Fibroblast of gingiva (primary cell): Measurements from ENCODE around the gene BCL7B.
"Not testable (repeated sequence)": the region's sequence is repeated elsewhere in the genome, so short reads cannot be mapped to it uniquely, and the experiment has no call there.

ENCODE experiments used
- DNase-seq: peaks from one replicate; pipeline ENCODE4 v3.0.0-alpha.2; 2011; ENCODE audit warnings: low read depth

BCL7B gene

GRCh38 chr7:73557397-73558257 is at the start of gene BCL7B:
TSS of gene BCL7B (minus strand) at chr7:73557690. CDS start at chr7:73557578, 112 bp downstream.
- DNase-seq: peak; percentile 59

GRCh38 chr7:73605601-73606220 is 48.2 kb upstream of the BCL7B start:
- no peak for DNase-seq

DNA sequence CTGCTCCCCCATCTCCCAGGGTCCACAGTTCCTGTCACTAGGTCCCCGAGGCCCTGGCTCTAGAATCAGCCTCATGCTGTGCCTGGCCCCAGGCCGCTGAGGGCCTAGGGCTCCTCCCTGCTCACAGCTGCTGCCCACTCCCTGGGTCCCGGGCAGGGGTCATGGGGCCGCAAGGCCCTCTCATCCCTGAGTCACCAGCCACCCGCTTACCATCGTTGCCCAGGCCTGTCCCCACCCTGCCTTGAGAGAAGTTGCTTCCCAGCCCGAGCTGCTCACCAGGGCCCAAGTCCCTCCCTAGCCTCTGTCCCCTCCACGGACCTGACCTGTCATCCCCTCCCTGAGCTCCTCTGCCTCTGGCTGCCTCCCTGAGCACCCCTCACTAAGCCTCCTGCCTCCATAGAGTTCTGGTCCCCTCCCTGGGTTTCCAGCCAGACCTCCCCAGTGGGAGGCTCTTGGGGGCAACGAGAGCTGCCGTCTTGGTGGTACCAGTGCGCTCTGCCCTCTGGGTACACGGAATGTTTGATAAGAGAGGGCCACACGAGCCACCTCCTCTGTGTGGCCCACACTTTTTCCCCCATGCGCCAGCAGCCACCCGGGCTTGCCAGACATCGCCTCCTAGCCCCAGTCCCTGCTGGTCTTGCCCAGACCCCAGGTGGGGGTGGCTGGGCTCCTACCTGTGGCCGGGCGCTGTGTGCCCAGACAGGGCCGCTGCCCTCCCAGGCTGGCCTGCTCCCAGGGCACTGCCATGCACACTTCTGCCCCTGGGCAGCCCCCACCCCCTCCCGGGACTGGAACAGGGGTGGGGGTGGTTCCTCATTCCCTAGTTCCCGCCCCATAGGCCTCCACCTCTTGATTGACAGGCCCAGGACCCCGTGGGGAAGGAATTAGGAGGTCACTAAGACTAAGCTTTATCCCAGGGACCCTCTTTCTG is 45.5 kb upstream of the BCL7B start:
- DNase-seq: no peak

DNA sequence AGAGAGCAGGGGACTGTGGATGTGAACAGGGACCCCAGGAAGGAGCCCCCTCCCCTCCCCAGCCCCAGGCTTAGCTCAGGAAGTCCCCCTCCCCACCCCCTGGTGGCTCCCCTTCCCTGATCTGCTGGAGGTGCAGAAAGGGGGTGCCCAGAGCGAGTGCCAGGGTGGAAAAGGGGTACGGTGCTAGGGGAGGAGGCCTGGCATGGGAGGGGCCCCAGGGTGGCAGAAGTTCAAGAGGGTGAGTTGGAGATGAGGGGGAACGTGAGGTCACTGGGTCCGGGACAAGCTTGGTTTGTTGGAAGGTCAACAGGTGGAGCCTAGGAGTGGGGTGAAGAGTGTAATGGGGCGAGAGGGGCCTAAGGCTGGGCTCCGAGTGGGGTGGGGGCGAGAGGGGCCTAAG is 42.4 kb upstream of the BCL7B start:
- no peak for DNase-seq

- DNase-seq: no peak
Observed at GRCh38 chr7:73599151-73599882, 41.8 kb upstream of the BCL7B start.

GRCh38 chr7:73597978-73598782 is 40.7 kb upstream of the BCL7B start:
- DNase-seq: no peak

DNA sequence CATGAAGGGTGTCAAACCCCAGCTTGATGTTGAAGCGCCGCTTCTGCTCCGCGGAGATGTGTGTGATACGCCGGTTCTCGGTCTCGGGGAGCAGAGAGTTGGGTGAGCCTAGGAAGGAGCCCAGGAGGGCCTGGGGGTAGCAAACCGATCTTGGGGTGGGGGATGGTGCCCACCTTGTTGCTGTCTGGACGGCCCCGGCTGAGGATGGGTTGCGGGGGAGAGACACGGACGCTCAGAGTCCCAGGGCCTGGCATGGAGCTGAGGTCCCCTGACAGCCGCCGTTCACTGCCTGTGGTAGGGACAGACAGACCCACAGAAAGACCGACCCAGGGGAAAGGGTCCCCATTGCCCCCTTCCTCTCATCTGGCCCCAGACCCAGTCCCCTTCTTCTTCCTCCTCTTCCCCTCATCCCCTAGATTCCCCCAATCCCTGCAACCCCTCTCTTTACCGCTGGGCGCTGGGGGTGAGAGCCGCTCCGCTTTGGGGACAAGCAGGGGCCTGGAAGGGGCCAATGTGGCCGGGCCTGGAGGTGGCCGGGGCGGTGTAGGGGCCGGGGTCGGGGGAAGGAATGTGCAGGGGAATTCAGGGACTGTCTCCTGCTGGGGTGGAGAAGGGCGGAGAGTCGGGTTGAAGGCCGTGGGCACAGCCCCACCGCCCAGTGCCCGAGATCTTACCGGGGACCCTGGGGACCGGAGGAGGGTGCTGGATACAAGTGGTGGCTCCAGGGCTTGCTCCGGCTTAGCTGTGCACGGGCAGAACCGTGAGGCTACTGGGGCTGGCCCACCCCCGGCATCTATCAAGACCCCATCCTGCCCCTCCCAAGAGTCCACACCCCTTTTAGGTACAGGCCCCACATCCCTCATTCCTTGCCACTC is 38.9 kb upstream of the BCL7B start:
- DNase-seq: no peak

DNA sequence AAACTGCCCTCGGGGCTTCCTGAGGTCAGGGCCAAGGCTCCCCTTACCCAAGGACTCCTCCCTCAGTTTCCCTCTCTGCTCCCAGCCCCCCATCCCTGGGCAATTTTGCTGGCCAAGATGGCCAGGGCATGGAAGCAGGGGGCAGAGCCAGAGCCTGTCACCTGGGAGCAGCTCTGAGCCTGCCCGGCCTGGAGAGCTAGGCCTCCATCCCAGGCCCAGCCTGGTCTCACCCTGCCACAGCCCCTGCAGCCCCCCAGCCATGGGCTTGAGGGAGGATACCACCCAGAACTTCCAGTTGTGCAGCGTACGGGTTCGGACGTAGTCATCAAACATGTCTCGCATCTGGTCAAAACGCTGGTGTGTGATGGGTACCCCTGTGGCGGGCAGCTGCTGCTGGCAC is 37.9 kb upstream of the BCL7B start:
- no peak for DNase-seq

GRCh38 chr7:73593207-73594045 is 35.9 kb upstream of the BCL7B start:
- no peak for DNase-seq

- no peak for DNase-seq
Observed at GRCh38 chr7:73586911-73587310, 29.4 kb upstream of the BCL7B start.

DNA sequence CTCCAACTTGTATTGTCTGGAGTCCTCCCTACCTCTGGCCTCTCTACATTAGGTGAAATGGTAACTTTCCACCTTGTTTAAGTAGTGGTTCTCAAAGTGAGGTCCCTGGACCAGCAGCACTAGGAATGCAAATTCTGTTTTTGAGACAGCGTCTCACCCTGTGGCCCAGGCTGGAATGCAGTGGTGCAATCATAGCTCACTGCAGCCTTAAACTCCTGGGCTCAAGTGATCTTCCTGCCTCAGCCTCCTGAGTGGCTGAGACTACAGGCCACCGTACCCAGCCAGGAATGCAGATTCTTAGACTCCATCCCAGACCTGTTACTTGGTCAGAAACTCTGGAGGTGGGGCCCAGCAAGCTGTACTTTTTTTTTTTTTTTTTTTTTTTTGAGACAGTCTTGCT is 27.7 kb upstream of the BCL7B start:
- DNase-seq: no peak

- no peak for DNase-seq
Observed at GRCh38 chr7:73582664-73583202, 25.2 kb upstream of the BCL7B start.

DNA sequence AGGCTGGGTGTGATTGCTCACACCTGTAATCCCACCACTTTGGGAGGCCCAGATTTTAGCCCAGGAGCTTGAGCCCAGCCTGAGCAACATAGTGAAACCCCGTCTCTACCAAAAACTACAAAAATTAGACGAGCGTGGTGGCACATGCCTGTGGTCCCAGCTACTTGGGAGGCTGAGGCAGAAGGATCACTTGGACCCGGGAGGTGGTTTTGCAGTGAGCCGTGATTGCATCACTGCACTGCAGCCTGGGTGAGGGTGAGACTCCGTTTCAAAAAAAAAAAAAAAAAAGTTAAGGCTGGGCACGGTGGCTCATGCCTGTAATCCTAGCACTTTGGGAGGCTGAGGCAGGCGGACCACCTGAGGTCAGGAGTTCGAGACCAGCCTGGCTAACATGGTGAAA is 23.5 kb upstream of the BCL7B start:
- not testable (repeated sequence) for DNase-seq

DNA sequence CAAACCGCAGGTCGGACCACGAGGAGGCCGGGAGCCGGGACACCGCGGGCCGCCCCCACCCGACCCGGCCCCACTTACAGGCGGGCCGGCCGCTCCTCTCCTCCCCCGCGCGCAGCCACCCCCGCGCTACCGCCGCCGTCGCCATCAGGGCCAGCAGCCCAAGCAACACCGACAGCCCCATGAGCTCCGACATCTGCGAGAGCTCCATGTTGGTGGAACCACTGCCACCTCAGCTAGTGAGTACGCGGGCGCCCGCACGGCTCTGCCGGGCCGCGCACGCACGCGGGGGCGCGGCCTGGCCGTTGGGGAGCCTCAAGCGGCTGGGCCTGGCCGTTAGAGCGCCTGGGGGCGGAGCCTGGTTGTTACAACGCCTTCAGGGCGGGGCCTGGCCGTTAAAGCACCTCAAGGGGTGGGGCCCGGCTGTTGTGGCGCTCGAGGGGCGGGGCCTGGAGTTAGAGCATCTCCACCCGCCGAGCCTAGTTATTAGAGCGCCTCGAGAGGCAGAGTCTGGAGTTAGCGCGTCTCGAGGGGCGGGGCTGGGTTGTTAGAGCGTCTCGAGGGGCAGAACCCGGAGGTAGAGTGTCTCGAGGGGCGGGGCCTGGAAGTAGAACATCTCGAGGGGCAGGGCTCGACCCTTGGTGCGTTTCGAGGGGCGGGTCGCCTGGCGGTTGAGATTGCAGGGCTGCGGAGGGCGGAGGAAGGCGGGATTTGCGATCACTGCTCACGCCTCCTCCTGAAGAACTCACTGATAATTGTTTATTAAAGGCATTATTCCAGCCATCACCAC is 21.0 kb upstream of the BCL7B start, which contains the start of gene TBL2:
Gene TBL2 (minus strand): TSS at position 238 of the 787 bp plus-strand sequence. CDS start 30 bp downstream, at position 208.
- DNase-seq: peak; percentile 97

DNA sequence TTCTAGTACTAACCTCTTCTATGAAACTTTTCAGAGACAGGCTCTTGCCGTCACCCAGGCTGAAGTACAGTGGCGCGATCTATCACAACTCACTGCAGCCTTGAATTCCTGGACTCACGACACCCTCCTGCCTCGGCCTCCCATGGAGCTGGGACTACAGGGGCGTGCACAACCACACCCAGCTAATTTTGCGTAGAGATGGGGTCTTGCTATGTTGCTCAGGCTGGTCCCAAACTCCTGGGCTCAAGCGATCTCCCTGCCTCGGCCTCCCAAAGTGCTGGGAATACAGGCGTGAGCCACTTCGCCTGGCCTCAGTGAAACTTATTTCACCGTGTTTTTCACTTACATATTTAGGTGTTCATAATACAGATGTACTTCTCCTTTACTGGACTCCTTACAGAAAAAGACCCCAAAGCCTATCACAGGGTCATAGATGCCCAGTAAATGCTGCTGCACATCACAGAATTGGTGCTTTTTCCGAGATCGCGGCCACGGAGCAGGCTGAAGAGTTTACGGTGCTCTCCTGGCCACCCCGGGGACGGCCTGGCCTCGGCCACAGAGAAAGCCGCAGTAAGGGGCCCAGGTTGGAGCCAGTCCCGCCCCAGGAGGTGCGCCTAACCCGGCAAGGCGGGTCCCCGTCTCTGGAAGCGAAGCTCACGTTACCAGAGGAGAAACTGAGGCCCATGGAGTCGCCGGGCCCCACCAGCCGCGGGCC is 20.3 kb upstream of the BCL7B start:
- DNase-seq: peak; percentile 19

DNA sequence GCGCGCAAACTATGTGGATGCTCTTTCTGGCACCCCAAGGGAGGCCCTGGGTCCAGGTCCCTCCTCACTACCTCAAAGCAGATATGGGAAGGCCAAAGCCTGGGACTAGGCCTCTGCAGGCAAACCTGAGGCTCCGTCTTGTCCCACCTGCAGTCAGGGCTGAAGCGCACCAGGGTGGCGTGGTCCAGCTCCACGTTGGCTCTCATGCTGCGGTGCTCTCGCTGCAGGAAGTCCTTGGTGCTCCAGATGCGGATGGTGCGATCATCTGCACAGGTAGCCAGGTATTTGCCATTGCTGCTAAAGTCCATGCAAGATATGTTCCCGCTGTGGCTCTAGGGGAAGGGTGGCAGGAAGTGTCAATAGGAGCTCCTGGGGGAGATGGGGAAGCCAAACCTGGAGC is 16.3 kb upstream of the BCL7B start:
- no peak for DNase-seq

GRCh38 chr7:73573276-73573675 is 15.8 kb upstream of the BCL7B start:
- DNase-seq: no peak
